SU-DHL-6 (cell line): ENCODE measurements around the gene UPF2.

Experiments used
- H2AFZ ChIP-seq: fragments of 200-600 bp; sonication (generic); 2 replicates; pipeline ENCODE4 v1.6.1; 2014; ENCODE audit warnings: low read depth, mild to moderate bottlenecking, moderate library complexity, mixed read lengths, antibody characterized with exemption, low read length; ENCODE audit not compliant: severe bottlenecking
- H3F3A ChIP-seq: fragments of 200-600 bp; shearing (Covaris generic); 2 replicates; pipeline ENCODE4 v1.6.0; 2016; ENCODE audit warnings: antibody characterized with exemption, mild to moderate bottlenecking; ENCODE audit not compliant: insufficient read depth
- H3K27ac ChIP-seq: fragments of 200-600 bp; sonication (generic); 2 replicates; pipeline ENCODE4 v1.5.1; 2016; ENCODE audit warnings: low read depth, mild to moderate bottlenecking, low read length, moderate library complexity, mixed read lengths
- H3K27me3 ChIP-seq: fragments of 200-600 bp; sonication (generic), shearing (Covaris generic); 2 replicates; pipeline ENCODE4 v1.6.0; 2014; ENCODE audit warnings: mild to moderate bottlenecking, low read length
- H3K36me3 ChIP-seq: fragments of 200-600 bp; sonication (generic); 2 replicates; pipeline ENCODE4 v1.6.1; 2014; ENCODE audit warnings: mild to moderate bottlenecking, low read length, mixed read lengths
- H3K4me2 ChIP-seq: fragments of 300-600, 200-600 bp; shearing (Covaris generic), sonication (generic); 2 replicates; pipeline ENCODE4 v1.6.0; 2014; ENCODE audit warnings: low read length, low read depth, mild to moderate bottlenecking; ENCODE audit not compliant: poor library complexity, severe bottlenecking
- H3K4me3 ChIP-seq: fragments of 200-600 bp; sonication (generic); 2 replicates; pipeline ENCODE4 v1.5.1; 2014; ENCODE audit warnings: antibody characterized with exemption, low read length, mild to moderate bottlenecking, mixed read lengths; ENCODE audit not compliant: insufficient read depth, poor library complexity, severe bottlenecking
- H3K79me2 ChIP-seq: fragments of 200-600 bp; sonication (generic); 2 replicates; pipeline ENCODE4 v1.6.1; 2014; ENCODE audit warnings: mild to moderate bottlenecking, low read length, moderate library complexity; ENCODE audit not compliant: insufficient read depth
- H3K9ac ChIP-seq: fragments of 200-600 bp; sonication (generic); 2 replicates; pipeline ENCODE4 v1.7.0; 2014; ENCODE audit warnings: mild to moderate bottlenecking, low read length
- H3K9me2 ChIP-seq: fragments of 200-600 bp; sonication (generic); replicated peaks from 2 replicates; pipeline ENCODE4 v1.6.1; 2014; ENCODE audit warnings: low read length; ENCODE audit not compliant: insufficient read depth
- H3K9me3 ChIP-seq: fragments of 200-600 bp; sonication (generic); 2 replicates; pipeline ENCODE4 v1.6.1; 2014; ENCODE audit warnings: low read length, mixed read lengths; ENCODE audit not compliant: insufficient read depth
- H4K20me1 ChIP-seq: fragments of 200-600 bp; sonication (generic); 2 replicates; pipeline ENCODE4 v1.6.1; 2014; ENCODE audit warnings: low read depth, mild to moderate bottlenecking, antibody characterized with exemption, low read length, moderate library complexity, mixed read lengths
- EZH2phosphoT487 ChIP-seq: fragments of 200-600 bp; sonication (generic), shearing (Covaris generic); conservative IDR thresholded peaks from 2 replicates; pipeline ENCODE4 v1.6.1; 2018; ENCODE audit warnings: mild to moderate bottlenecking, antibody characterized with exemption, low read length, moderate library complexity, mixed read lengths
- TF ChIP-seq, protein P1 (sequence below): fragments of 200-600 bp; sonication (generic); IDR thresholded peaks from one replicate; pipeline ENCODE4 v1.5.1; 2017; ENCODE audit warnings: antibody characterized with exemption, mild to moderate bottlenecking, low read length, moderate library complexity; ENCODE audit not compliant: insufficient read depth, poor library complexity, severe bottlenecking

Gene UPF2

GRCh38 chr10:11870900-11871400, 171.7 kb downstream of the UPF2 start:
- Histone ChIP-seq H3K79me2 (no peaks in the 10 kb centered on the region), H3K9ac (no peak overlapping the region), H3K4me3 (no peak overlapping the region), H3K4me2 (no peak overlapping the region), H3K9me3 (no peaks in the 10 kb centered on the region), H3K9me2 (no peaks in the 10 kb centered on the region), H4K20me1 (no peaks in the 10 kb centered on the region), H2AFZ (no peak overlapping the region), H3K27me3 (no peaks in the 10 kb centered on the region), H3F3A (no peaks in the 10 kb centered on the region), H3K27ac (no peak overlapping the region), H3K36me3 (no peaks in the 10 kb centered on the region)
- TF ChIP-seq EZH2phosphoT487 = no peak
- TF ChIP-seq, protein P1, sequence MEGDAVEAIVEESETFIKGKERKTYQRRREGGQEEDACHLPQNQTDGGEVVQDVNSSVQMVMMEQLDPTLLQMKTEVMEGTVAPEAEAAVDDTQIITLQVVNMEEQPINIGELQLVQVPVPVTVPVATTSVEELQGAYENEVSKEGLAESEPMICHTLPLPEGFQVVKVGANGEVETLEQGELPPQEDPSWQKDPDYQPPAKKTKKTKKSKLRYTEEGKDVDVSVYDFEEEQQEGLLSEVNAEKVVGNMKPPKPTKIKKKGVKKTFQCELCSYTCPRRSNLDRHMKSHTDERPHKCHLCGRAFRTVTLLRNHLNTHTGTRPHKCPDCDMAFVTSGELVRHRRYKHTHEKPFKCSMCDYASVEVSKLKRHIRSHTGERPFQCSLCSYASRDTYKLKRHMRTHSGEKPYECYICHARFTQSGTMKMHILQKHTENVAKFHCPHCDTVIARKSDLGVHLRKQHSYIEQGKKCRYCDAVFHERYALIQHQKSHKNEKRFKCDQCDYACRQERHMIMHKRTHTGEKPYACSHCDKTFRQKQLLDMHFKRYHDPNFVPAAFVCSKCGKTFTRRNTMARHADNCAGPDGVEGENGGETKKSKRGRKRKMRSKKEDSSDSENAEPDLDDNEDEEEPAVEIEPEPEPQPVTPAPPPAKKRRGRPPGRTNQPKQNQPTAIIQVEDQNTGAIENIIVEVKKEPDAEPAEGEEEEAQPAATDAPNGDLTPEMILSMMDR = no peak

DNA sequence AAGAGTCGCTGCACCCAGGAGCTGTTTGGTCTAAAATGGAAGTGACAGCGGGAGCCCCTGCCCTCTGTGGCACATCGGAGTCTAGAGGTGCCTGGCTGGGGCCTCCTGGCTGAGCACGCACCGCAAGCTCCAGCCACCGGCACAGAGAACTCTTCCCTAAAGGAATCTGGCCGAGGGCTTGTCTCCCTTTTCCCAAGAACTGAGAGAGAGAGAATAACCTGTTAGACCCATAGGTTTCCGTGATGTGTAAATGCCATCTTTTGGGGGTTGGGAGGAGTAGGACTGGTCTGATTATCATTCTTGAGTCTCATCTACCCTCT, 172.2 kb downstream of the UPF2 start:
- no peak overlapping the region for H3K9ac ChIP-seq
- no peaks in the 10 kb centered on the region for H3K27me3 ChIP-seq
- no peaks in the 10 kb centered on the region for H3K36me3 ChIP-seq
- TF ChIP-seq, protein P1 = no peak
- no peak for TF ChIP-seq EZH2phosphoT487
- no peak overlapping the region for H2AFZ ChIP-seq
- no peak overlapping the region for H3K4me3 ChIP-seq
- H3K79me2 ChIP-seq = no peaks in the 10 kb centered on the region
- H3K27ac ChIP-seq = no peak overlapping the region
- no peaks in the 10 kb centered on the region for H4K20me1 ChIP-seq
- no peak overlapping the region for H3K4me2 ChIP-seq
- no peaks in the 10 kb centered on the region for H3K9me3 ChIP-seq
- H3K9me2 ChIP-seq = no peaks in the 10 kb centered on the region
- H3F3A ChIP-seq = no peaks in the 10 kb centered on the region
